Measurements from ENCODE around the gene REV3L.

Gene REV3L

DNA sequence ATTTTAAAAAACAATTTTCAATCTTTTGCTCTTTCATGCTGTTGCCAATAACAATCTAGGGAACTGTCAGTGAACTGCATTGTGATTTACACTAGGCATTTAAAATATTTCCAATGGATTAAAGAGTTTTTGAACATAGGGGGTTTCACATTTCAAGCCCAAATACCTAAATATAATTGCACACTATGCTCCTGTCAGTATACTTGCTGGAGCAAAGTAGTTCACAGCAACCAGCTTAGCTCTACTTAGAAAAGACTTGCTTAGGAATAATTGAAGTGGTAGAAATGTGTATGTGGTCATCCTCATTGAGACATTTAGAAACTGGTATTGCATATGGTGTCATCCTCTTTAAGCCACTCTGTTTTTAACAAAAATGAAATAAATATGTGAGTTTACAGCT lies 41.7 kb upstream of the REV3L start:
- peaks cover 25% of the 10 kb centered on the region for H3K9me3 Mint-ChIP-seq
- peaks cover 23% of the 10 kb centered on the region for H3K4me1 Mint-ChIP-seq
- peaks cover 36% of the 10 kb centered on the region for H3K36me3 Mint-ChIP-seq (ENCODE audit: low read depth)
- H3K27me3 Mint-ChIP-seq (ENCODE audit: low read depth, poor library complexity): no peaks in the 10 kb centered on the region
- H3K27ac Mint-ChIP-seq: no peak overlapping the region
- H3K4me3 Mint-ChIP-seq: no peak overlapping the region
- TF ChIP-seq, protein P1, sequence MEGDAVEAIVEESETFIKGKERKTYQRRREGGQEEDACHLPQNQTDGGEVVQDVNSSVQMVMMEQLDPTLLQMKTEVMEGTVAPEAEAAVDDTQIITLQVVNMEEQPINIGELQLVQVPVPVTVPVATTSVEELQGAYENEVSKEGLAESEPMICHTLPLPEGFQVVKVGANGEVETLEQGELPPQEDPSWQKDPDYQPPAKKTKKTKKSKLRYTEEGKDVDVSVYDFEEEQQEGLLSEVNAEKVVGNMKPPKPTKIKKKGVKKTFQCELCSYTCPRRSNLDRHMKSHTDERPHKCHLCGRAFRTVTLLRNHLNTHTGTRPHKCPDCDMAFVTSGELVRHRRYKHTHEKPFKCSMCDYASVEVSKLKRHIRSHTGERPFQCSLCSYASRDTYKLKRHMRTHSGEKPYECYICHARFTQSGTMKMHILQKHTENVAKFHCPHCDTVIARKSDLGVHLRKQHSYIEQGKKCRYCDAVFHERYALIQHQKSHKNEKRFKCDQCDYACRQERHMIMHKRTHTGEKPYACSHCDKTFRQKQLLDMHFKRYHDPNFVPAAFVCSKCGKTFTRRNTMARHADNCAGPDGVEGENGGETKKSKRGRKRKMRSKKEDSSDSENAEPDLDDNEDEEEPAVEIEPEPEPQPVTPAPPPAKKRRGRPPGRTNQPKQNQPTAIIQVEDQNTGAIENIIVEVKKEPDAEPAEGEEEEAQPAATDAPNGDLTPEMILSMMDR (IDR thresholded peaks at IDR 0.05): no peak
- no peak for DNase-seq

DNA sequence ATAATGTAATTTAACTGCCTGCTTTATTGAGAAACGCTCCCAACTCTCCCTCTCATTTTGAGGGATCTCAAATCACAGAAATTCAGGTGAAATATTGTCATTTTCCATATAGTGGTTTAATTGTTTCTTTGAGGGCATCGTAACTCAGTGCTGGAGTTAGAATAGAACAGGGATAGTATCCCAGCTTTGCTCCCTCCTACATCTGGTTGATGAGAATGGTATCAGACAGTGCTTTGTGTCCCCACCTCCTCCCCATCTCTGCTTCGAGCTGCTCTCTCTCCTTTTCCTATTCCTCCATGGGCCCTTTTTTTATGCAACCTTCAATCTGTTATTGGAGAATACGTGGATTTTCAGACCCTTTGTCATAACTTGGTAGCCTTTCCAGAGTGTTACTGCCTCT lies 41.2 kb upstream of the REV3L start:
- peak overlapping the region; percentile 14 for H3K27ac Mint-ChIP-seq
- peaks cover 23% of the 10 kb centered on the region for H3K4me1 Mint-ChIP-seq
- no peak for DNase-seq
- H3K36me3 Mint-ChIP-seq (ENCODE audit: low read depth): peaks cover 37% of the 10 kb centered on the region
- TF ChIP-seq, protein P1 (IDR thresholded peaks at IDR 0.05): no peak
- no peaks in the 10 kb centered on the region for H3K27me3 Mint-ChIP-seq (ENCODE audit: low read depth, poor library complexity)
- no peak overlapping the region for H3K4me3 Mint-ChIP-seq
- peaks cover 25% of the 10 kb centered on the region for H3K9me3 Mint-ChIP-seq

DNA sequence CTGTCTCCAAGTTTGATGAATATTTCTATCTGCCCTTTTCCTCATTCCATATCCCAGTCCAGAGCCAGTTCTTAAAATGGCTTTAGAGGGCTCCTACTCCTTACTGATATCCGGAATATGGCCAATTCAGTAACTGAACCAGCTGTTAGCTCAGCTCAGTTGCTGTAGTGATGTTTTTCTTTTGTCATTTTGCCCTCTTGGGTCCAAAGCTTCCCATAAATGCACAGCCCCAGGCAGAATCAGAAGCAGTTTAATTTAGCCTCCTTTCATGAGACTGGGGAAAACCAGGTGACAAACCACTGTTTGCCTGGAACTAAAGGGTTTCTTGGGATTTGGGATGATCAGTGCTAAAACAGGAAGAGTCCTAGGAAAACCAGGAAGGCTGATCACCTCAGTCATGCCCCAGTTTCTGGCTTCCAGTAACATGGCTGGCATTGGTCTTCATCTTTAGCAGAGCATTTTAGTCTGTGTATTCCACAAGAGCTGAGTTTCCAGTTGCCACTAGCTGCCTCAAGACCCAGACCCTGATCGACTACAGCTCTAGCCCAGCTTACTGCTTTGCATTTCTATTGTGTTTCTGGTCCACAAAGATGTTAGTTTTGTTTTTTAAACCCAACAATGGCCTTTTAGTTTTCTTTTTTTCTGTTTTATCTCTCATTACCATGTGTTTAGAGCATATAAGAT lies 40.6 kb upstream of the REV3L start:
- TF ChIP-seq, protein P1 (IDR thresholded peaks at IDR 0.05): no peak
- Mint-ChIP-seq H3K4me3 (no peak overlapping the region), H3K4me1 (peaks cover 23% of the 10 kb centered on the region), H3K36me3 (ENCODE audit: low read depth) (peaks cover 31% of the 10 kb centered on the region), H3K9me3 (peaks cover 25% of the 10 kb centered on the region), H3K27me3 (ENCODE audit: low read depth, poor library complexity) (peaks cover under 1% of the 10 kb centered on the region), H3K27ac (peak overlapping the region; percentile 16)
- DNase-seq: no peak

DNA sequence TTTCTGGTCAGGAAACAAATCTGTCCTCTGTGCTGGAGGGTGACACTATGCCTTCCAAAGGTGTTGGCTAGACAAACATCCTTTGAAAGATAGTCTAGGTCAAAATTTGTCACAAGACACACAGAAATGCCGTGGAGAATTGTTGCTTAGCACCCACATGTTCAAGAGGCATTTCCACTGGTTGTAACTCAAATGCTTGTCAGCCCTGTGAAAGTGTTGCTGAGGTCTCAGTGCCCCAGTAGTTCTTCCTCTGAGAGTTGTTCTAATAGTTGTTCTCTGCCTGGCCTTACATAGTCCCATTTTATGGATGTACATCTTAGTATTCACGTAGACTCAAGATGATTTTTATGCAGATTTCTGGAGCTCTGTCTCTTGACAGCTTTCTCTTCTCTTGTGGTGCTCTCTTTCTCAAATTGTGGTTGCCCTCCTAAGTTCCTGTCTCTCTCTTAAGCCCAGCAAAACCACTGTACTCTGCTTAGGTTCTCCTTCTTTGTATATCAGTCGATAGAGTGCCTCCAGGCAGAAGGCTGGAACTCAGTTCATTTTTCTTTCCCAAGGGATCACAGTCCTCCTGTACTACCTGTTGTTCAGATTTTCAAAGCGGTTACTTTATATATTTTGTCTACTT lies 39.5 kb upstream of the REV3L start:
- Mint-ChIP-seq H3K9me3 (peaks cover 25% of the 10 kb centered on the region), H3K27me3 (ENCODE audit: low read depth, poor library complexity) (peaks cover 5% of the 10 kb centered on the region), H3K4me1 (peaks cover 33% of the 10 kb centered on the region), H3K36me3 (ENCODE audit: low read depth) (peaks cover 30% of the 10 kb centered on the region), H3K27ac (peak overlapping the region; percentile 12), H3K4me3 (no peak overlapping the region)
- no peak for DNase-seq
- TF ChIP-seq, protein P1 (IDR thresholded peaks at IDR 0.05): no peak

DNA sequence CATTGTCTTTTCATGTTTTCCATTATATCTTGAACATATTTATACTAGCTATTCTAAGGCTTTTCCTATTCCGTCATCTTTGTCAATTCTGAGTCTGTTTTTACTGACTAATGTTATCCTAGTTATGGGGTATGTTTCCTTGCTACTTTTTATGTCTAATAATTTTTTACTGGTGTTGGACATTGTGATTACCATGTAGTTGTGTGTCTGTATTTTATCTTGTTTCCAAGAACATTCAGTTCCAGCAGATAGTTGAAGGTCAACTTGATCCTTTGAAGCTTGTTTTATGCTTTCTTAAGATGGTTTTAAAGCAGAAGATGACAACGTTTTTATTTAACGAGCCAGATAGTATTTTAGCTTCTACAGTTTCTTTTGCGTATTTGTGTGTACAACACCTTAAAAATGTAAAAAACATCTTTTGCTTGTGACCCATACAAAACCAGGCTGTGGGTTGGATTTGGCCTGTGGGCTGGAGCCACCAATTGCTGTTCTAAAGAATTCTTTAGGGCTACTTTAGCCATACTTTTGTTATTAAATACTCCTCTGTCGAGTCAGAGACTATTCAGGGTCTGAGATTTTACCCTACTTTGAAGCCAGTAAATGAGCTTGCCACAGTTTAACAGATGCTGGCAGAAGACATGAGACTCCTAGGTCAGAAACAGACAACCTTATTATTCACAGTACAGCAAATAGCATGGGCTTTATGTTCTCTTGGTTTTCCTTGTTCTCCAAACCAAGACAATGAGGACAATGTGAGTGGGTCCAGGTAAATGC lies 38.7 kb upstream of the REV3L start:
- Mint-ChIP-seq H3K36me3 (ENCODE audit: low read depth) (peaks cover 30% of the 10 kb centered on the region), H3K27ac (no peak overlapping the region)

More for the DNA sequence above, 38.7 kb upstream of the REV3L start:
- DNase-seq: no peak
- H3K4me3 Mint-ChIP-seq: no peak overlapping the region
- peaks cover 25% of the 10 kb centered on the region for H3K9me3 Mint-ChIP-seq
- peaks cover 33% of the 10 kb centered on the region for H3K4me1 Mint-ChIP-seq
- TF ChIP-seq, protein P1 (IDR thresholded peaks at IDR 0.05): no peak
- H3K27me3 Mint-ChIP-seq (ENCODE audit: low read depth, poor library complexity): peaks cover 5% of the 10 kb centered on the region

Data from nephron progenitor cell (in vitro differentiated cells).